T-helper 1 cell treated with Interleukin-12 subunit alpha and Interleukin-12 subunit beta and Interleukin-4 antibody, amounts not matched to agents 30 ng/mL and 1 ng/mL, for 36 hours (primary cell): ENCODE measurements around the gene MOV10L1. TPM values are rescaled to one million over a fixed set of nuclear protein-coding genes. Genes with fewer than 3 reads are reported as not detected.

Experiments
- intact Hi-C: fragments of 100-400 bp; cut with micrococcal nuclease; formaldehyde crosslinking; loops from one replicate; pipeline ENCODE4 v1.15.1; 2024
- total RNA-seq: library from RNA; stranded (reverse); gene quantifications from 2 replicates; pipeline ENCODE4 v1.2.3, GENCODE V29; 2022

The MOV10L1 gene
- total RNA-seq, 1 donor from 2014 or later: not detected

GRCh38 chr22:50200461-50201190, 110.8 kb downstream of the MOV10L1 start, which contains the start of gene SELENOO:
Gene SELENOO (plus strand): TSS chr22:50201011. CDS start chr22:50201037, 26 bp downstream.
- intact Hi-C loops: loop anchor here (1.0 to 5.0 kb wide), 8 partner anchors 10 to 433 kb away; partner anchors contain the start of genes MAPK11, TRABD and TUBGCP6

GRCh38 chr22:50201191-50202129, 111.7 kb downstream of the MOV10L1 start:
- intact Hi-C loops: loop anchor here (1.0 to 5.0 kb wide), 7 partner anchors 17 to 434 kb away; partner anchors contain the start of genes MAPK11, TRABD and TUBGCP6

GRCh38 chr22:50202130-50202666, 112.4 kb downstream of the MOV10L1 start:
- intact Hi-C loops: loop anchor here (5.0 kb wide), 3 partner anchors 230 to 435 kb away; no protein-coding TSS in a partner anchor

- intact Hi-C loops: loop anchor here (5.0 kb wide), 3 partner anchors 231 to 436 kb away; no protein-coding TSS in a partner anchor
These were observed 113.5 kb downstream of the MOV10L1 start for GRCh38 chr22:50203288-50203687.

GRCh38 chr22:50204571-50204970, 114.8 kb downstream of the MOV10L1 start:
- intact Hi-C loops: loop anchor here (5.0 kb wide), 3 partner anchors 232 to 437 kb away; no protein-coding TSS in a partner anchor

GRCh38 chr22:50204998-50205397, 115.2 kb downstream of the MOV10L1 start:
- intact Hi-C loops: loop anchor here (5.0 kb wide), 3 partner anchors 233 to 438 kb away; no protein-coding TSS in a partner anchor

- intact Hi-C loops: no loop called here
These were observed 116.2 kb downstream of the MOV10L1 start for GRCh38 chr22:50205781-50206569.

- intact Hi-C loops: no loop called here
These were observed 116.8 kb downstream of the MOV10L1 start for GRCh38 chr22:50206599-50206998.

GRCh38 chr22:50207383-50208140, 117.8 kb downstream of the MOV10L1 start:
- intact Hi-C loops: no loop called here

GRCh38 chr22:50208430-50208938, 118.7 kb downstream of the MOV10L1 start:
- intact Hi-C loops: no loop called here

- intact Hi-C loops: loop anchor here (1.0 kb wide), 1 partner anchor 60 kb away; no protein-coding TSS in a partner anchor
These were observed 119.4 kb downstream of the MOV10L1 start for GRCh38 chr22:50208939-50209892.

GRCh38 chr22:50209893-50210292, 120.1 kb downstream of the MOV10L1 start:
- intact Hi-C loops: loop anchor here (1.0 kb wide), 1 partner anchor 61 kb away; no protein-coding TSS in a partner anchor

- intact Hi-C loops: no loop called here
These were observed 120.8 kb downstream of the MOV10L1 start for GRCh38 chr22:50210378-50211139.

GRCh38 chr22:50211147-50211546, 121.3 kb downstream of the MOV10L1 start:
- intact Hi-C loops: no loop called here
